GM21423 (cell line): ENCODE measurements around the gene LGALS9C.
"Not testable (repeated sequence)": the region's sequence is repeated elsewhere in the genome, so short reads cannot be mapped to it uniquely, and the experiment has no call there.

Experiments used
- ATAC-seq: cut with Tn5 transposase; IDR thresholded peaks from one replicate; pipeline ENCODE4 v1.9.1; 2021; ENCODE audit warnings: mild to moderate bottlenecking, moderate library complexity; ENCODE audit not compliant: unreplicated experiment

LGALS9C gene

GRCh38 chr17:18478362-18478761 lies 1.8 kb downstream of the LGALS9C start:
- ATAC-seq = not testable (repeated sequence)

DNA sequence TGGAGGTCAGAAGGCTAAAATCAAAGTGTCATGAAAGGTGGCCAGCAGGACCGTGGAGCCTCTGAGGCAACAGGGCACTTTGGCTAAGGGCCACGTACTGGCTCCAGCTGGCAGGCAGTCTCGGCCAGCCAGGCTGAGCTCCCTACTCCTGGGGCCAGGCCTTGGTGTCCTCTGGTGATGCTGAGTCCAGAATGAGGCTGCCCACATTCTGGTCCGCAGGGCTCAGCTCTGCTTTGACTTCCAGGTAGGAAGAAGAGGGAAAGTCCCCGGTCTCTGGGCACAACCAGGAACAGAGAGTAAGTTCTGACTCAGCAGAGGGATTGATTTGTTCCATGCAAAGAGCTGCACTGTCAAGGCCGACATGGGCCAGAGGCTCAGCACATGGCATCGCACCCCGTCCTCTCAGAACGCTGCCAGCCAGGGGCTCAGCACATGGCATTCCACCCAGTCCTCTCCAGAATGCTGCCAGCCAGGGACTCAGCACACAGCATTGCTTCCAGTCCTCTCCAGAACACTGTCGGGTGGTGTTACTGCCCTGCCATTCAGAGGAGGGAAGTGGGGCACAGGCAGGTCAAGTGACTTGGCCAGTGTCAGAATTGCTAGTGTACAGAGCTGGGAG lies 2.5 kb downstream of the LGALS9C start:
- ATAC-seq = not testable (repeated sequence)

DNA sequence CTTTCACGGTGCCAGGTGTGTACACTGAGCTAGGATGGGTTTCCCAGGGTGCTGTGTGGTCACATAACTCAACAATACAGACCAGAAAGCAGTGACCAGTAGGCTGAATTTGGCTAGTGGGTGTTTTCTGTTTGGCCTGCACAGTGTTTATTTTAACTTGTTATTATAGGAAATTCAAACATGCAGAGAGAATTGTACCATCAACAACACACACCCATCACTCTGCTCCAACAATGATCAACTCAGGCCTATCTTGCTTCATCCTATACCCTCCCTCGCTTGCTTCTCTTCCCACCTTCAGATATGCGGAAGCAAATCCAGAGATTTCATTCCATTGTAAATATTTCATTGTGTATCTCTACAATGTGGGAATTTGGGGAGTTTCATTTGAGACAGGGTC lies 5.2 kb downstream of the LGALS9C start:
- not testable (repeated sequence) for ATAC-seq

- not testable (repeated sequence) for ATAC-seq
Measured at GRCh38 chr17:18485936-18486464, 9.4 kb downstream of the LGALS9C start.

DNA sequence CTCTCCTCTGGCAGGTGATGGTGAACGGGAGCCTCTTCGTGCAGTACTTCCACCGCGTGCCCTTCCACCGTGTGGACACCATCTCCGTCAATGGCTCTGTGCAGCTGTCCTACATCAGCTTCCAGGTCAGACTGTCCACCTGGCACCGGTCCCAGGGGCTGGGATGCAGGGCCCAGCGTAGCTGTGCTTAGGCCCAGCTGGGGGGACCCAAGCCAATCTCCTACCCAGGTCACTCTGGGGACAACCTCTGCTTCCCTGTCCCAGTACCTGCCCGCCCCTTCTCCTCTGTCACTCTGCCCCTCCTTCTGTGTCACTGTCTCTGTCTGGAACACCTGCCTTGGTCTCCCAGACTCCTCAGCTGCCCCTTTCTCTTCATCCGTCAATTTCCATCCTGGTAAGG lies 11.0 kb downstream of the LGALS9C start:
- ATAC-seq = not testable (repeated sequence)

DNA sequence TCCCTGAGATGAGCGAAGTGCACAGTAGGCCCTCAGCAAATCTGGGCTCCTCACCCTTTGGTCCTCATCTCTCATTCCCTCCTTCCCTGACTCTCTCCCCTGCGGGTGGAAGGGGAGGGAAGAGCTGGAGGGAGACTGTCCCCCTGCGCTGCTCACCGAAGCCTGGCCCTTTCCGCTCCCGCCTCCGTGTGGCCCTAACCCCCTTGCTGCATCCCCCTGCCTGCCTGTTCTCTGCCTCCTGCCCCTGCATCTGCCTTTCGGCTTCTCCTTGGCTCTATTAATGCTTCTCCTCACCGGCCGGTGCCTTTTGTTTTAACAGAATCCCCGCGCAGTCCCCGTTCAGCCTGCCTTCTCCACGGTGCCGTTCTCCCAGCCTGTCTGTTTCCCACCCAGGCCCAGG lies 12.0 kb downstream of the LGALS9C start:
- not testable (repeated sequence) for ATAC-seq

GRCh38 chr17:18490016-18490415 lies 13.4 kb downstream of the LGALS9C start:
- ATAC-seq = not testable (repeated sequence)

GRCh38 chr17:18492712-18493480 lies 16.3 kb downstream of the LGALS9C start:
- not testable (repeated sequence) for ATAC-seq

DNA sequence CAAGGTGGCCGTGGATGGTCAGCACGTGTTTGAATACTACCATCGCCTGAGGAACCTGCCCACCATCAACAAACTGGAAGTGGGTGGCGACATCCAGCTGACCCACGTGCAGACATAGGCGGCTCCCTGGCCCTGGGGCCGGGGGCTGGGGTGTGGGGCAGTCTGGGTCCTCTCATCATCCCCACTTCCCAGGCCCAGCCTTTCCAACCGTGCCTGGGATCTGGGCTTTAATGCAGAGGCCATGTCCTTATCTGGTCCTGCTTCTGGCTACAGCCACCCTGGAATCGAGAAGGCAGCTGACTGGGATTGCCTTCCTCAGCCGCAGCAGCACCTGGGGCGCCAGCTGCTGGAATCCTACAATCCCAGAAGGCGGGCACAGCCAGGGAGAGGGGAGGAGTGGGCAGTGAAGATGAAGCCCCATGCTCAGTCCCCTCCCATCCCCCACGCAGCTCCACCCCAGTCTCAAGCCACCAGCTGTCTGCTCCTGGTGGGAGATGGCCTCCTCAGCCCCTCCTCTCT lies 17.7 kb downstream of the LGALS9C start:
- not testable (repeated sequence) for ATAC-seq

DNA sequence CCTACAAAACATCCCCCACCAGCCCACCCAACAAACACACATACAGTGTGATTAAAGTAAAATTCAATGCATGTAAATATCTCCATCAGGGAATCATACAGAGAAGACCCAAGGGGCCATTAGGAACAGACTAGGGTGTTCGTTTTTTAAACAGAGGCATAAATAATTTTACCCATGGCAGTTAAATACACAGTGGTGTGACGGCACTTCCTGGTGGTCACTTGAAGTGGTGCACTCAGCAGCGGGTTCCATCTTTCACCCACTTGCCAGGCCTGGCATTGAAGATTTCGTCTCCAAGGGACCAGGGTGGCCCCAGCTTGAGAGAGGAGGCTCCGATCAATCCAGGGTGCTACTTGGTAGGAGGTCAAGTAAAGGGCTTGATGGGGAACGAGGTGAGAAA lies 20.5 kb downstream of the LGALS9C start:
- not testable (repeated sequence) for ATAC-seq

DNA sequence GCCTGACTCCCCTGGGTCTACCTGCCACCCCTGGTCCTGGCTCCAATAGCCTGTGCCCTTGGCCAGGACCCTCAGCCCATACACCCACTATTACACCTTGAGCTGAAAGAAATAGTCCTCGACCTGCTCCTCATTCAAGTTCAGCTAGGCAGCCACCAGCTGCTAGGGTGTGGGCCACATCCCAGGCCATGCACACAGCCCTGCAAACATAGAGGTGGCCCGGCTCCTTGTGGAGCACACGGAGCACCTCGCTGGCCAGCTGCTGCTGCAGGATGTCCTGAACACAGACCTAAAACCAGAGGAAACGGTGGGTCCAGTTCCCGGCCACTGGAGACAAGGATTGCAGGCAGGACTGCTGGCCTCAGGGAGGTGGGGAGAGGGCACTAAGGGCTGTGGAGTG lies 22.5 kb downstream of the LGALS9C start:
- not testable (repeated sequence) for ATAC-seq

- ATAC-seq = not testable (repeated sequence)
Measured at GRCh38 chr17:18499756-18500155, 23.2 kb downstream of the LGALS9C start.

DNA sequence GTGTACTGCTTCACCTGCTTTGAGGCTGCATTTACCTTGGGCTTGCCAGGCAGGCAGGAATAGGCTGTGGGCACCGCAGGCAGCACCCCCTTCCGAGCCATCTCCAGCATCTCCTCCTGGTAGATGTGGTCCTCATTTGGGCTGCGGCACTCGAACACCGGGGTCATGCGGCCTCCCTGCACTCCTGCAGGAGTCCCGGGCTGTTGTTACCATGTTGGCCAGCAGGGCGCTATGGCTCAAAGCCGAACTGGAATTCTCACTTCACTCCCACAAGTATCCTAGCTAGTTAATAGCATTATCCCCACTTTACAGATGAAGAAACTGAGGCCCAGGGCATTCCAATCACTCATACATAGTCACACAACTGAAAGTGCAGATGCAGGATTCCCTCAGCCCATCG lies 23.7 kb downstream of the LGALS9C start:
- not testable (repeated sequence) for ATAC-seq

DNA sequence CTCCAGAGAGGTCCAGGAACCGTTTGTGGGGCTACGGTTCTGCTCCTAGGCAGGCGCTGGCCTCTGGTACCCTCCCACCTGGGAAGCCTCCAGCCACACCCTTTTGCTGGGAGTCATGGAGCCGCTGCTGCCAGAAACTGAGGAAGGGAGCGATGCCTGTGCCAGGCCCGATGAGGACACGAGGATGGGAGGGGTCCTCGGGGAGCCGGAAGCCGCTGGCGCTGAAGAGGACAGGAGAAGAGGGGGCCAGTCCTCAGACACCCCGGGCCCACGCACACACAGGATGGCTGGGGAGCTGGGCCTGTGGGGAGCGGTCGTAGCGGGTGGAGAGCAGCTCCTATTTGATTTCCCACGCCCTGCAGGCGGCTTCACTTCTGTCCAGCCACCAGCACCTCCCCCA lies 24.2 kb downstream of the LGALS9C start:
- ATAC-seq = not testable (repeated sequence)

DNA sequence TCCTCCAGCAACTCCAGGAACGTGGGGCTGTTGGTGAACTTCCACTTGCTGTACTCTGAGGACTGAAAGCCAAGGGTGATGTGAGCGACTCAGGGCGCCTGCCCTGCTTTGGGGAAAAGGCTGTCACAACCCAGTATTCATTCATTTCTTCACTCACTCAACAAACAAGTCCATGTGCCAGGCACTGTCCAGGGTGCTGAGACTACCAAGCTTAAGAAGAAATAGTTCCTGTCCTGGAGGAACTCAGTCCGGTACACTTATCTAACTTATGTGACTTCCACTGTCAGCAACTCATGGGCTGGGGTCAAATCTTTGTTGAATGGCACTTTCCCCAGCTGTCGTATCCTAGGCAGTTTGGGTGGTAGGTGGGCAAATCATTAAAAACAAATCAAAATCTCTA lies 26.6 kb downstream of the LGALS9C start:
- not testable (repeated sequence) for ATAC-seq

GRCh38 chr17:18507729-18508128 lies 31.1 kb downstream of the LGALS9C start:
- ATAC-seq = not testable (repeated sequence)

- ATAC-seq = not testable (repeated sequence)
Measured at GRCh38 chr17:18508667-18509066, 32.1 kb downstream of the LGALS9C start.

DNA sequence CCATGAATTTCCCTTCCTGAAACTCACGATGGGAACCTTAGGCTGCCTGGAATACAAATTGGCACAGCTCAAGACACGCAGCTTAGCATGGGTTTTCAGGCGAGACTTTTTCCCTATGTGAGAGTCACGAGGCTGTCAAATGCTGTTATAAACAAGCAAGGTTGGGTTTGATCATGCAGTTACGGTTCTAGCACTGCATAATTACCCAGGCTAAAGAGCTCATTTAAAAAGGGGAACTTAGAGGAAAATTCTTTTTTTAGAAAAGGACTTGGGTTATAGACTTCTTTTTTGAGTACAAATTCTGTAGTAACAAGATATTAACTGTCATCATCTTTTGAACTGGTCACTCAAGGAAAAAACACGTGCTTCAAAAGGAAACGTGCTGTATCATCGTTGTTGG lies 44.5 kb downstream of the LGALS9C start:
- not testable (repeated sequence) for ATAC-seq

DNA sequence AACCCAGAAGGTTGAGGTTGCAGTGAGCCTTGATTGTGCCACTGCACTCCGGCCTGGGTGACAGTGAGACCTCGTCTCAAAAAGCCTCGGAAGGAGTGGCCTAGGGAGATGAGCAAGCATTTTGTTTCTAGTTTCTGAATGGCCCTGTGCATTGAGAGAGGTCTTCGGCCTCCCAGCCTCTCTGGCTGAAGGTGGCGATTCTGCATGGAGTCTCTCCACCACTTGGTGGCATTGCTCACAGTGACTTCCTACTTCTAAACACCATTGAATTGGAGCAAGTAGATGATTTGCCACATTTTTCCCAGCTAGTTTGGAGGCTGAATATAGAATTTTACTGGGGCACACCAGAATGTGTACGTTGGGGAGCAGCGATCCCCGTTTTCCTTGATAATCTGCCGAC lies 48.4 kb downstream of the LGALS9C start:
- ATAC-seq = not testable (repeated sequence)

DNA sequence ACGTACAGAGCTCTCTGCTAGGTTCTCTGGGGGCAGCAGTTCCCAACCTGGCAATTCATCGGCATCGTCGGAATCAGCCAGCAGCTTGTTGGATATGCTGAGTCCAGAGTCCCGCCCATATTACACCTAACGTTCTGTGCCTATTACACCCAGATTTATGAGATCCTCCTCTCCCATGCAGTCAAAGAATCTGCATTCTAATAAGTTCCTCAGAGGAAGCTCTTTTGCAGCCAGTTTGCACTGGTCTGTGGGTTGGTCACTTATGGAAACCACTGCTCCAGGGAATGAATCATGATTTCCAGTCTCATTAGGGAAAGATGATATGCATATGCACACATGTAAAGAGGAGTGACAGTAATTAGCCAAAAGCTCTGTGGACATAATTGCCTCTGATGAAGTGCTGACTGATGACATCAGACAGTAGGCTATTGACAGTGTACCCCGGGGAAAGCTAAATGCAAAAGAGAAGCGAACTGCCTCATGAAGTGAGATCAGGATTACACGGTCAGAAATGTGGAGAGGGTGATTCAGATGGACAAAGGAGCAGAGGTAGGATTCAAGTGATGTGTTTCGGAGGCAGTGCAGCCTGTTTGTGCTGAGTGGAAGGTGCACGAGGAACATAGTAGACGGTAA lies 49.7 kb downstream of the LGALS9C start:
- ATAC-seq = not testable (repeated sequence)

- not testable (repeated sequence) for ATAC-seq
Measured at GRCh38 chr17:18527354-18527753, 50.8 kb downstream of the LGALS9C start.
